ENCODE results near the gene RGS7. TPM values are rescaled to one million over a fixed set of nuclear protein-coding genes. Genes with fewer than 3 reads are reported as not detected.

The RGS7 gene
- total and polyA plus RNA-seq, 2 of the 4 experiments (the other 2 are of a cell fraction): 0.58 to 0.72 TPM

GRCh38 chr1:241213139-241213538, 143.9 kb downstream of the RGS7 start:
- no peak overlapping the region for H3K4me3 ChIP-seq (ENCODE audit: insufficient read depth, low read depth, low read length)
- H3K27me3 ChIP-seq (ENCODE audit: control insufficient read depth, insufficient read depth, low read length): no peaks in the 10 kb centered on the region
- H3K18ac ChIP-seq (ENCODE audit: low read depth, low read length): no peak overlapping the region
- H3K27ac ChIP-seq (ENCODE audit: insufficient read depth, low read length): no peak overlapping the region
- CTCF ChIA-PET: interaction anchor here (0.5 kb wide), 1 partner anchor 26 kb away, joined by 3 read pairs; no protein-coding TSS in a partner anchor
- WGBS, 2 experiments (ENCODE audit: extremely low coverage in 2 of 2, insufficient read length in 1 of 2): no CpG with 5 or more reads among the region's 8 CpGs
- H3K9ac ChIP-seq (ENCODE audit: low read depth, low read length): no peak overlapping the region
- H2AK5ac ChIP-seq (ENCODE audit: low read depth, low read length): no peak overlapping the region
- BruUV-seq (replicated peaks): no TSS peak
- H3K4me2 ChIP-seq (ENCODE audit: low read depth, low read length): no peak overlapping the region
- no peak overlapping the region for H2BK120ac ChIP-seq (ENCODE audit: low read depth, low read length)
- H2BK5ac ChIP-seq (ENCODE audit: low read depth, low read length, poor library complexity, severe bottlenecking): no peak overlapping the region
- POLR2A ChIA-PET (ENCODE audit: unreplicated experiment): no interaction called here
- intact Hi-C loops (cut with micrococcal nuclease) (no loop called here), dilution Hi-C loops (cut with HindIII; ENCODE audit: low sequenced_read_pairs, unreplicated experiment) (no loop called here), in situ Hi-C loops (cut with MboI; ENCODE audit: low sequenced_read_pairs) (no loop called here)
- no peak overlapping the region for H4K5ac ChIP-seq (ENCODE audit: low read depth, low read length)
- H3K23ac ChIP-seq (ENCODE audit: low read depth, low read length): no peak overlapping the region
- no peak overlapping the region for H3K4ac ChIP-seq (ENCODE audit: low read depth, low read length)
- no peak overlapping the region for H4K8ac ChIP-seq (ENCODE audit: low read depth in 2 of 2, low read length in 2 of 2)
- no peak for TF ChIP-seq BHLHE40 (IDR thresholded peaks at IDR 0.05; ENCODE audit: low read depth, low read length)
- H3K79me1 ChIP-seq (ENCODE audit: low read depth in 1 of 2, low read length in 2 of 2): no peaks in the 10 kb centered on the region
- ATAC-seq (ENCODE audit: low read depth): no peak
- no peak overlapping the region for H3K56ac ChIP-seq (ENCODE audit: extremely low read depth, insufficient read depth, low read length)
- H4K91ac ChIP-seq (ENCODE audit: insufficient read depth, low read depth, low read length): no peak overlapping the region
- H3K9me1 ChIP-seq (ENCODE audit: insufficient read depth, low read length): no peaks in the 10 kb centered on the region
- H3K36me3 ChIP-seq (ENCODE audit: control insufficient read depth, insufficient read depth, low read length): no peaks in the 10 kb centered on the region
- DNase-seq: no peak
- H2BK20ac ChIP-seq (ENCODE audit: low read depth, low read length): no peak overlapping the region
- H2AFZ ChIP-seq (replicated peaks; ENCODE audit: low read length, poor library complexity): no peak overlapping the region
- H3K9me3 ChIP-seq (ENCODE audit: control insufficient read depth, insufficient read depth, low read length): peaks cover 9% of the 10 kb centered on the region; the same call in 1 of the 2 replicates
- H3K14ac ChIP-seq (replicated peaks; ENCODE audit: low read depth, low read length): no peak overlapping the region
- no peak overlapping the region for H2BK15ac ChIP-seq (ENCODE audit: low read depth, low read length)
- H4K20me1 ChIP-seq (ENCODE audit: insufficient read depth, low read length): no peaks in the 10 kb centered on the region
- no peak overlapping the region for H2AK9ac ChIP-seq (replicated peaks; ENCODE audit: low read depth, low read length, poor library complexity)
- no peaks in the 10 kb centered on the region for H3K4me1 ChIP-seq (ENCODE audit: control insufficient read depth, insufficient read depth, low read length)

All from IMR-90 (cell line).